PC-3 (cell line): ENCODE measurements around the gene MLEC. TPM values are rescaled to one million over a fixed set of nuclear protein-coding genes. Genes with fewer than 3 reads are reported as not detected.

Experiments used
- ATAC-seq: fragments of 200-7000 bp; cut with Tn5 transposase; 2 replicates; pipeline ENCODE4 v1.9.1; 2020; ENCODE audit warnings: mild to moderate bottlenecking, moderate library complexity
- BruUV-seq: library from RNA; stranded (reverse); fragments of 400-500 nt; replicated peaks from 2 replicates; lab custom pipeline; 2021; lab: Mats Ljungman, UMichigan
- CTCF ChIA-PET: fragments of 300-600 bp; sonication (Branson Sonifier 250); formaldehyde crosslinking; loops from one replicate; lab custom pipeline; 2022; ENCODE audit warnings: antibody characterized with exemption; lab: Charles Lee
- POLR2A ChIA-PET: fragments of 300-600 bp; sonication (Branson Sonifier 250); formaldehyde crosslinking; loops from one replicate; lab custom pipeline; 2022; ENCODE audit warnings: antibody characterized with exemption; ENCODE audit not compliant: unreplicated experiment; lab: Charles Lee
- DNase-seq: peaks from one replicate; pipeline ENCODE4 v3.0.0-alpha.2; 2015
- H2AFZ ChIP-seq: fragments of 300-600 bp; sonication (generic); 2 replicates; pipeline ENCODE4 v1.6.0; 2016; ENCODE audit warnings: antibody characterized with exemption, low read length
- H3F3A ChIP-seq: fragments of 300-600 bp; sonication (generic); one replicate; pipeline ENCODE4 v1.6.0; 2017; ENCODE audit warnings: antibody characterized with exemption, low read length, control low read depth, mild to moderate bottlenecking; ENCODE audit not compliant: unreplicated experiment
- H3K27ac ChIP-seq: fragments of 300-600 bp; sonication (generic); 2 replicates; pipeline ENCODE4 v1.5.1; 2016; ENCODE audit warnings: mild to moderate bottlenecking, low read length
- H3K27me3 ChIP-seq: fragments of 300-600 bp; sonication (generic); 2 replicates; pipeline ENCODE4 v1.6.1; 2016; ENCODE audit warnings: low read length, mixed read lengths
- H3K36me3 ChIP-seq: fragments of 300-600 bp; sonication (generic); 2 replicates; pipeline ENCODE4 v1.6.1; 2016; ENCODE audit warnings: low read depth, mixed run types, low read length, mixed read lengths
- H3K4me1 ChIP-seq: fragments of 300-600 bp; sonication (generic); 2 replicates; pipeline ENCODE4 v1.5.1; 2016; ENCODE audit warnings: low read length; ENCODE audit not compliant: insufficient read depth
- H3K4me2 ChIP-seq: fragments of 300-600 bp; sonication (generic); 2 replicates; pipeline ENCODE4 v1.6.0; 2016; ENCODE audit warnings: low read length
- H3K4me3 ChIP-seq: fragments of 300-600 bp; sonication (generic); 2 replicates; pipeline ENCODE4 v1.5.1; 2016; ENCODE audit warnings: mild to moderate bottlenecking, low read length, mixed read lengths
- H3K79me2 ChIP-seq: fragments of 300-600 bp; sonication (generic); 2 replicates; pipeline ENCODE4 v1.6.1; 2017; ENCODE audit warnings: low read length, mixed read lengths
- H3K9ac ChIP-seq: fragments of 300-600 bp; sonication (generic); 2 replicates; pipeline ENCODE4 v1.6.0; 2016; ENCODE audit warnings: mild to moderate bottlenecking, low read length
- H3K9me2 ChIP-seq: fragments of 300-600 bp; sonication (generic); replicated peaks from 2 replicates; pipeline ENCODE4 v1.6.1; 2016; ENCODE audit warnings: mixed run types, low read length, mixed read lengths
- H3K9me3 ChIP-seq: fragments of 300-600 bp; sonication (generic); 2 replicates; pipeline ENCODE4 v1.6.1; 2016; ENCODE audit warnings: low read length, mixed read lengths
- H4K20me1 ChIP-seq: fragments of 300-600 bp; sonication (generic); 2 replicates; pipeline ENCODE4 v1.6.1; 2016; ENCODE audit warnings: low read length, mixed read lengths
- CTCF ChIP-seq: fragments of 300-600 bp; sonication (generic); conservative IDR thresholded peaks from 2 replicates; pipeline ENCODE4 v1.5.1; 2017; ENCODE audit warnings: antibody characterized with exemption, low read depth, mild to moderate bottlenecking, low read length
- EZH2 ChIP-seq: fragments of 300-600 bp; sonication (generic); IDR thresholded peaks from one replicate; pipeline ENCODE4 v1.6.1; 2017; ENCODE audit warnings: antibody characterized with exemption, mild to moderate bottlenecking, low read length; ENCODE audit not compliant: unreplicated experiment
- EZH2phosphoT487 ChIP-seq: fragments of 300-600 bp; sonication (generic); IDR thresholded peaks from 2 replicates; pipeline ENCODE4 v1.6.1; 2018; ENCODE audit warnings: mild to moderate bottlenecking, antibody characterized with exemption, low read length, borderline replicate concordance
- intact Hi-C: fragments of 100-400 bp; cut with micrococcal nuclease; formaldehyde crosslinking; loops from 2 replicates; pipeline ENCODE4 v1.9.0; 2023
- total RNA-seq: library from RNA; depleted of rRNA; stranded (reverse); fragments of >200 nt; gene quantifications from 2 replicates; pipeline ENCODE4 v1.2.3, GENCODE V29; 2014

The MLEC gene
- total RNA-seq, 1 experiment from 2014 or later, result 158 TPM

DNA sequence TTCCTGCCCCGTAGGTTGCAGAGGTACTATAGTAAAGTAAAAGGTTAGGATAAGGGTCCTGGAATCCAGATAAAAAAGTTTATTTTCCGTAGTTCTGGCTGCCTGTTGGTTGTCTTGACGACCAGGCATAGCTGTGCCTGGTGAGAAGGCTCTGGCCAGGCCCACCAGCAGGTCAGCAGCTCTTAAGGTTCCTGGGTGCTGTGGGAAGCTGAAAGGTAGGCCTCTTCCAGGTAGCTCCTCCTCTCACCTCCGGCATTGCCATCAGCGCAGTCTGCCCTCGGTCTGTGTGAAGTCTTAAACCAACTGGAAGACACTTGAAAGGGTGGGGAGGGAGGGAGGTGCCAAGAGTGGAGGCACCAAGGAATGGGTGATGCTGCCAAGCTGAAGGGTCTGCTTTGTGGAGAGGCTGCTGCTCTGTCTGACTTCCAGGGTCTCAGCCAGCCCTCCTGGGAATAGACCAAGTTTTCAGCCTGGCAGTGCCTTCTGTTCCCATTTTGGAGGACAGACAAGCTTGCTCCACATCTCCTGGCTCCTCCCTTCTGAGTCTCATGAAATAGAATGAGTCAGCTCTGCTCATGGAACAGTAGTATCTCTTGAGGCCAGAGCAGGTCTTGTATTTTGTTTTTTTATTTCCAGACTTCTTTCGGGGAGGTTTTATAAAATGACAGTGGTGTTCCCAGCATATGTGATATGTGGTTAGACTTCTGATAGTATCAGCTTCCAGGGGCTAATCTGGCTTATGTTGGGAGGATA lies 33.5 kb downstream of the MLEC start:
- no peak overlapping the region for H3K4me2 ChIP-seq
- H4K20me1 ChIP-seq, result no peaks in the 10 kb centered on the region
- intact Hi-C loops, result no loop called here
- no peaks in the 10 kb centered on the region for H3K9me3 ChIP-seq
- ChIA-PET CTCF (interaction anchor here (0.9 kb wide), 1 partner anchor 136 kb away, joined by 3 read pairs; no protein-coding TSS in a partner anchor), POLR2A (interaction anchor here (0.6 kb wide), 1 partner anchor 186 kb away, joined by 4 read pairs; no protein-coding TSS in a partner anchor)
- no peaks in the 10 kb centered on the region for H3K27me3 ChIP-seq
- H3K4me3 ChIP-seq, result no peak overlapping the region
- no peaks in the 10 kb centered on the region for H3K79me2 ChIP-seq
- no TSS peak for BruUV-seq
- peaks cover 50% of the 10 kb centered on the region for H3K36me3 ChIP-seq
- no peak overlapping the region for H2AFZ ChIP-seq
- ATAC-seq (peak; percentile 79), DNase-seq (peak; percentile 66)
- no peaks in the 10 kb centered on the region for H3K9me2 ChIP-seq
- TF ChIP-seq EZH2 (no peak), EZH2phosphoT487 (no peak), CTCF (no peak)
- peaks cover 10% of the 10 kb centered on the region; the same call in 1 of the 2 replicates for H3K4me1 ChIP-seq
- no peak overlapping the region for H3K9ac ChIP-seq
- H3K27ac ChIP-seq, result no peak overlapping the region
- no peaks in the 10 kb centered on the region for H3F3A ChIP-seq

- H3K27me3 ChIP-seq, result no peaks in the 10 kb centered on the region
- H3K79me2 ChIP-seq, result no peaks in the 10 kb centered on the region
- POLR2A ChIA-PET, result interaction anchor here (0.6 kb wide), 1 partner anchor 185 kb away, joined by 4 read pairs; no protein-coding TSS in a partner anchor
- H3K36me3 ChIP-seq, result peaks cover 50% of the 10 kb centered on the region
- no peak overlapping the region for H3K9ac ChIP-seq
- no TSS peak for BruUV-seq
- TF ChIP-seq EZH2phosphoT487 (no peak), CTCF (no peak), EZH2 (no peak)
- H3K4me2 ChIP-seq, result no peak overlapping the region
- H2AFZ ChIP-seq, result no peak overlapping the region
- no peaks in the 10 kb centered on the region for H3F3A ChIP-seq
- H3K9me2 ChIP-seq, result no peaks in the 10 kb centered on the region
- no peaks in the 10 kb centered on the region for H3K9me3 ChIP-seq
- no peak for DNase-seq
- no peak overlapping the region for H3K4me3 ChIP-seq
- peaks cover 12% of the 10 kb centered on the region for H3K4me1 ChIP-seq
- intact Hi-C loops, result no loop called here
- H3K27ac ChIP-seq, result no peak overlapping the region
- CTCF ChIA-PET, result interaction anchor here (0.9 kb wide), 1 partner anchor 135 kb away, joined by 3 read pairs; no protein-coding TSS in a partner anchor
- ATAC-seq, result no peak
- no peaks in the 10 kb centered on the region for H4K20me1 ChIP-seq
These were observed 34.2 kb downstream of the MLEC start for GRCh38 chr12:120720987-120721801.
